ENCODE measurements around the gene DLX1. TPM values are rescaled to one million over a fixed set of nuclear protein-coding genes. Genes with fewer than 3 reads are reported as not detected.
A peak's percentile ranks its signal among the peaks of the same experiment; 100 is the strongest.

Gene DLX1
- total RNA-seq, 1 donor from 2014 or later = 10.0 TPM

DNA sequence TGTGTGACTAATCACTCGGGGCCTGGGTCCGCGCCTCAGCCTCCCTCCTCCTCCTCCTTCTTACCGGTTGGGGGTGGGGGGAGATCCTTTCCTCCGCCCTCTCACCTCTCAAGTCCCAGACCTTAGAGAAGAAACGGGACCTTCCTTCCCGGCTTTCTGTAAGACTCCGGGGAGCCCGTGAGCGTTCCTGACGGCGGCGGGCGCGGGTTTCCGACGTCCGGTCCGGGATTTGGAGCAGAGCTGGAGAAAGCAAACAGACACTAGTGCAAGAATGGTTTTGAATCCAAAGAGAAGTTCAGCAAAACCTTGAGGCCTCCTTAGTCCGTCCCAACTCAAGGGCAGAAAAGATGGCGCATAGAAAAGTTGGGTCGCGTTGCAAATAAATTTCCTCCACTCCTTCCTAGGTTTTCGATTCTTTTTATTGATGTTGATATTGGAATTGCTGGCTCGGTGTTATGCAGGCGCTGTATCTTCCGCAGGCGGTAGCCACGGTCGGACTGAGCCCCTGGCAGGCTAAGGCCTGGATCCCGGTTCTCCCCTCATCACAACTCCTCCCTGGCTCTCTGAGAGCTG lies 2.0 kb downstream of the DLX1 start:
- no peak for TF ChIP-seq CTCF (conservative IDR thresholded peaks at IDR 0.05)
- Mint-ChIP-seq H3K9me3 (no peaks in the 10 kb centered on the region), H3K36me3 (peaks cover 3% of the 10 kb centered on the region), H3K4me1 (ENCODE audit: unreplicated experiment) (peaks cover 27% of the 10 kb centered on the region), H3K4me3 (peak overlapping the region; percentile 92), H3K27ac (peak overlapping the region; percentile 23), H3K27me3 (peaks cover 99% of the 10 kb centered on the region)
- DNase-seq (ENCODE audit: extremely low spot score, unreplicated experiment) = no peak

GRCh38 chr2:172087780-172088244 lies 2.5 kb downstream of the DLX1 start:
- Mint-ChIP-seq H3K4me1 (ENCODE audit: unreplicated experiment) (peaks cover 24% of the 10 kb centered on the region), H3K27me3 (peaks cover 99% of the 10 kb centered on the region), H3K4me3 (peak overlapping the region; percentile 92), H3K36me3 (peaks cover 3% of the 10 kb centered on the region), H3K9me3 (no peaks in the 10 kb centered on the region), H3K27ac (peak overlapping the region; percentile 43)
- TF ChIP-seq CTCF (conservative IDR thresholded peaks at IDR 0.05) = no peak
- DNase-seq (ENCODE audit: extremely low spot score, unreplicated experiment) = no peak

GRCh38 chr2:172088245-172089004 lies 3.1 kb downstream of the DLX1 start:
- TF ChIP-seq CTCF (conservative IDR thresholded peaks at IDR 0.05) = no peak
- Mint-ChIP-seq H3K9me3 (no peaks in the 10 kb centered on the region), H3K36me3 (peaks cover 3% of the 10 kb centered on the region), H3K27me3 (peaks cover 99% of the 10 kb centered on the region), H3K27ac (peak overlapping the region; percentile 43), H3K4me1 (ENCODE audit: unreplicated experiment) (peaks cover 24% of the 10 kb centered on the region), H3K4me3 (peak overlapping the region; percentile 92)
- DNase-seq (ENCODE audit: extremely low spot score, unreplicated experiment) = no peak

GRCh38 chr2:172089005-172089504 lies 3.7 kb downstream of the DLX1 start:
- Mint-ChIP-seq H3K4me1 (ENCODE audit: unreplicated experiment) (peaks cover 24% of the 10 kb centered on the region), H3K27ac (no peak overlapping the region), H3K27me3 (peaks cover 99% of the 10 kb centered on the region), H3K36me3 (peaks cover 3% of the 10 kb centered on the region), H3K9me3 (no peaks in the 10 kb centered on the region), H3K4me3 (no peak overlapping the region)
- TF ChIP-seq CTCF (conservative IDR thresholded peaks at IDR 0.05) = no peak
- DNase-seq (ENCODE audit: extremely low spot score, unreplicated experiment) = no peak

DNA sequence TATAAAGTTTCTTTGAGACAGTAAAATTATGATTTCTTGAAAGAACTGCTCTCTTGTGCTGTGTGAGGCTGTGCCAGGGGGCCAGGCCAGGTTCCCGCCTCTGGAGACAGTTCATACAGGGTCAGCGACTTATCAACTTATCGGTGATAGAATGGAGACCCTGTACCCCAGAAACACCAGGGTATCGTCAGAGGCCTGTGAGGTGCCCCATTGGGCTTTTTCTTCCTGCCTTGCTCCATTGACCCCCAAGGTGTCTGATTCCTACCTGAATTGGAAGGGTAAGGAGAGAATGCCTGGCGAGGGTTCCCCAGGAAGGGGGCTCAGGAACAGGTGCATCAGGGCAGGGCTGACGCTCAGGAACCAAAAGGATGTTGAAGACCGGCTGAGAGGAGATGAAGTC lies 4.3 kb downstream of the DLX1 start:
- Mint-ChIP-seq H3K4me3 (no peak overlapping the region), H3K4me1 (ENCODE audit: unreplicated experiment) (peaks cover 24% of the 10 kb centered on the region), H3K27me3 (peaks cover 96% of the 10 kb centered on the region), H3K36me3 (peaks cover 3% of the 10 kb centered on the region), H3K27ac (no peak overlapping the region), H3K9me3 (no peaks in the 10 kb centered on the region)
- DNase-seq (ENCODE audit: extremely low spot score, unreplicated experiment) = no peak
- TF ChIP-seq CTCF (conservative IDR thresholded peaks at IDR 0.05) = no peak

All from type B pancreatic cell (in vitro differentiated cells).